GM23338 (cell line): Measurements from ENCODE around the gene PRKAB2. TPM values are rescaled to one million over a fixed set of nuclear protein-coding genes. Genes with fewer than 3 reads are reported as not detected.

Source experiments
- ATAC-seq: fragments of 200-7000 bp; cut with Tn5 transposase; 3 replicates; pipeline ENCODE4 v1.9.1; 2020
- DNase-seq: peaks from one replicate; pipeline ENCODE4 v3.0.0-alpha.2; 2015; ENCODE audit warnings: low spot score
- H2AFZ ChIP-seq: fragments of 200-600 bp; sonication (generic); 2 replicates; pipeline ENCODE4 v1.8.0; 2016; ENCODE audit warnings: antibody characterized with exemption, mild to moderate bottlenecking, moderate library complexity
- H3F3A ChIP-seq: fragments of 200-600 bp; sonication (generic); replicated peaks from 2 replicates; pipeline ENCODE4 v1.8.0; 2017; ENCODE audit warnings: antibody characterized with exemption, mixed run types, low read depth
- H3K27ac ChIP-seq: fragments of 200-600 bp; sonication (generic); 2 replicates; pipeline ENCODE4 v1.6.1; 2016; ENCODE audit warnings: low read depth
- H3K27me3 ChIP-seq: fragments of 200-600 bp; sonication (generic); 2 replicates; pipeline ENCODE4 v1.8.0; 2016; ENCODE audit warnings: mild to moderate bottlenecking, mixed run types, moderate library complexity; ENCODE audit not compliant: insufficient read depth
- H3K36me3 ChIP-seq: fragments of 200-600 bp; sonication (generic); 2 replicates; pipeline ENCODE4 v1.8.0; 2016; ENCODE audit warnings: mild to moderate bottlenecking; ENCODE audit not compliant: insufficient read depth
- H3K4me1 ChIP-seq: fragments of 200-600 bp; sonication (generic); 2 replicates; pipeline ENCODE4 v1.8.0; 2016; ENCODE audit warnings: mild to moderate bottlenecking, moderate library complexity; ENCODE audit not compliant: insufficient read depth
- H3K4me2 ChIP-seq: fragments of 200-600 bp; sonication (generic); 2 replicates; pipeline ENCODE4 v1.7.1; 2017; ENCODE audit warnings: mixed run types
- H3K4me3 ChIP-seq: fragments of 200-600 bp; sonication (generic); 2 replicates; pipeline ENCODE4 v1.6.1; 2016; ENCODE audit warnings: mixed run types
- H3K79me2 ChIP-seq: fragments of 200-600 bp; sonication (generic); replicated peaks from 2 replicates; pipeline ENCODE4 v1.8.0; 2017; ENCODE audit warnings: mild to moderate bottlenecking; ENCODE audit not compliant: insufficient read depth
- H3K9me2 ChIP-seq: fragments of 200-600 bp; sonication (generic); 2 replicates; pipeline ENCODE4 v1.8.0; 2017; ENCODE audit not compliant: insufficient read depth
- H4K20me1 ChIP-seq: fragments of 200-600 bp; sonication (generic); replicated peaks from 2 replicates; pipeline ENCODE4 v1.8.0; 2017; ENCODE audit warnings: mild to moderate bottlenecking; ENCODE audit not compliant: insufficient read depth
- H3K27ac Mint-ChIP-seq: 2 replicates; pipeline ENCODE4 v1.8.0; 2020; ENCODE audit warnings: inconsistent platforms, mild to moderate bottlenecking, moderate library complexity, mixed read lengths
- H3K27me3 Mint-ChIP-seq: 3 replicates; pipeline ENCODE4 v1.8.0; 2022; ENCODE audit warnings: low read depth, mild to moderate bottlenecking, moderate library complexity, mixed read lengths, inconsistent platforms; ENCODE audit not compliant: insufficient read depth, poor library complexity
- H3K36me3 Mint-ChIP-seq: 3 replicates; pipeline ENCODE4 v1.8.0; 2021; ENCODE audit warnings: low read depth, mild to moderate bottlenecking, inconsistent platforms, moderate library complexity, mixed read lengths
- H3K4me1 Mint-ChIP-seq: 3 replicates; pipeline ENCODE4 v1.8.0; 2020; ENCODE audit warnings: mild to moderate bottlenecking, inconsistent platforms, mixed read lengths
- H3K4me3 Mint-ChIP-seq: 3 replicates; pipeline ENCODE4 v1.8.0; 2021; ENCODE audit warnings: moderate library complexity, mild to moderate bottlenecking, inconsistent platforms, mixed read lengths
- H3K9me3 Mint-ChIP-seq: 3 replicates; pipeline ENCODE4 v1.8.0; 2020; ENCODE audit warnings: moderate library complexity, mild to moderate bottlenecking, inconsistent platforms, mixed read lengths
- ETS1 ChIP-seq: IDR thresholded peaks from 2 replicates; pipeline ENCODE4 v1.6.1; 2016; ENCODE audit warnings: antibody characterized with exemption
- EZH2 ChIP-seq: fragments of 200-600 bp; sonication (generic); IDR thresholded peaks from one replicate; pipeline ENCODE4 v1.8.0; 2017; ENCODE audit warnings: antibody characterized with exemption, mild to moderate bottlenecking, low read depth; ENCODE audit not compliant: unreplicated experiment
- NANOG ChIP-seq: IDR thresholded peaks from 2 replicates; pipeline ENCODE4 v1.6.1; 2016; ENCODE audit warnings: antibody characterized with exemption, borderline replicate concordance
- POLR2AphosphoS5 ChIP-seq: IDR thresholded peaks from 2 replicates; pipeline ENCODE4 v1.6.1; 2016; ENCODE audit warnings: antibody characterized with exemption, low read depth
- STAT1 ChIP-seq: IDR thresholded peaks from one replicate; pipeline ENCODE4 v1.6.1; 2016; ENCODE audit warnings: antibody characterized with exemption; ENCODE audit not compliant: unreplicated experiment
- ZNF114 ChIP-seq: fragments of 250-450 bp; sonication (Bioruptor Pico); IDR thresholded peaks from 2 replicates; pipeline ENCODE4 v1.5.0; 2020; ENCODE audit warnings: mild to moderate bottlenecking, moderate library complexity
- ZNF331 ChIP-seq: fragments of 250-450 bp; sonication (Bioruptor Pico); IDR thresholded peaks from 2 replicates; pipeline ENCODE4 v1.5.0; 2020; ENCODE audit warnings: low read depth, mild to moderate bottlenecking, moderate library complexity
- ZNF462 ChIP-seq: fragments of 250-450 bp; sonication (Bioruptor Pico); IDR thresholded peaks from 2 replicates; pipeline ENCODE4 v1.5.0; 2020; ENCODE audit warnings: mild to moderate bottlenecking, moderate library complexity
- polyA plus RNA-seq: library from polyadenylated mRNA; unstranded; fragments of >200 nt; fragmentation: Nextera tagmentation; extraction: Ambion mirVana; gene quantifications from 2 replicates; pipeline ENCODE4 v1.2.1, GENCODE V29; 2016
- total RNA-seq: library from RNA; depleted of rRNA; stranded (reverse); fragments of >200 nt; shearing (Covaris generic); gene quantifications from 2 replicates; pipeline ENCODE4 v1.2.3, GENCODE V29; 2014

PRKAB2 gene
- total and polyA plus RNA-seq, 2 experiments from 2014 or later: 15.9 to 32.2 TPM

GRCh38 chr1:147129116-147129873, 43.0 kb downstream of the PRKAB2 start:
- no peaks in the 10 kb centered on the region for H3F3A ChIP-seq
- no peak overlapping the region for H3K27ac ChIP-seq
- no peaks in the 10 kb centered on the region for H3K27me3 ChIP-seq
- H3K4me3 Mint-ChIP-seq: no peak overlapping the region
- no peaks in the 10 kb centered on the region for H4K20me1 ChIP-seq
- ATAC-seq (no peak), DNase-seq (no peak)
- H3K9me3 Mint-ChIP-seq: peaks cover 7% of the 10 kb centered on the region; the same call in 2 of the 3 replicates
- no peaks in the 10 kb centered on the region for H3K36me3 Mint-ChIP-seq
- H3K9me2 ChIP-seq: 0 out of 2 replicates have a peak, but pooled peaks cover 5% of the 10 kb centered on the region
- no peak overlapping the region for H3K4me2 ChIP-seq
- H3K4me1 ChIP-seq: peaks cover 3% of the 10 kb centered on the region; the same call in 1 of the 2 replicates
- no peaks in the 10 kb centered on the region for H3K27me3 Mint-ChIP-seq
- H2AFZ ChIP-seq: no peak overlapping the region
- H3K27ac Mint-ChIP-seq: no peak overlapping the region
- no peak overlapping the region for H3K4me3 ChIP-seq
- H3K79me2 ChIP-seq: no peaks in the 10 kb centered on the region
- no peak for TF ChIP-seq NANOG
- no peak for TF ChIP-seq ZNF331 (CRISPR knock-in tag)
- TF ChIP-seq ZNF462 (CRISPR knock-in tag): no peak
- TF ChIP-seq STAT1: no peak
- no peak for TF ChIP-seq POLR2AphosphoS5
- no peaks in the 10 kb centered on the region for H3K36me3 ChIP-seq
- peaks cover 3% of the 10 kb centered on the region; the same call in 2 of the 3 replicates for H3K4me1 Mint-ChIP-seq

GRCh38 chr1:147124266-147124665, 48.0 kb downstream of the PRKAB2 start:
- H3K36me3 ChIP-seq: no peaks in the 10 kb centered on the region
- peaks cover 6% of the 10 kb centered on the region; the same call in 1 of the 2 replicates for H3K4me1 ChIP-seq
- peaks cover 9% of the 10 kb centered on the region; the same call in 1 of the 2 replicates for H3K9me2 ChIP-seq
- peak overlapping the region; percentile 53; the same call in 1 of the 2 replicates for H2AFZ ChIP-seq
- H3K9me3 Mint-ChIP-seq: peaks cover 7% of the 10 kb centered on the region; the same call in 2 of the 3 replicates
- H3K36me3 Mint-ChIP-seq: no peaks in the 10 kb centered on the region
- ATAC-seq (peak; percentile 48), DNase-seq (peak; percentile 49)
- TF ChIP-seq EZH2 (no peak), ZNF114 (CRISPR knock-in tag) (no peak), POLR2AphosphoS5 (no peak), ETS1 (no peak)
- no peaks in the 10 kb centered on the region for H3K79me2 ChIP-seq
- H3K4me3 ChIP-seq: no peak overlapping the region
- H3K27ac Mint-ChIP-seq: no peak overlapping the region
- H3K27me3 ChIP-seq: no peaks in the 10 kb centered on the region
- H3K27ac ChIP-seq: no peak overlapping the region
- H3F3A ChIP-seq: no peaks in the 10 kb centered on the region
- no peaks in the 10 kb centered on the region for H4K20me1 ChIP-seq
- H3K4me1 Mint-ChIP-seq: peaks cover 8% of the 10 kb centered on the region
- no peaks in the 10 kb centered on the region for H3K27me3 Mint-ChIP-seq
- no peak overlapping the region for H3K4me3 Mint-ChIP-seq
- H3K4me2 ChIP-seq: peak overlapping the region; percentile 41; the same call in 1 of the 2 replicates
